OCI-LY3 (cell line): ENCODE measurements around the gene AGPAT1.

Source experiments
- EZH2phosphoT487 ChIP-seq: fragments of 200-600 bp; shearing (Covaris generic); IDR thresholded peaks from 2 replicates; pipeline ENCODE4 v1.6.1; 2018; ENCODE audit warnings: antibody characterized with exemption, mixed run types, low read depth
- TF ChIP-seq, protein P1 (sequence below): fragments of 200-600, 300-600 bp; sonication (generic); IDR thresholded peaks from 2 replicates; pipeline ENCODE4 v1.5.1; 2014; ENCODE audit warnings: antibody characterized with exemption, low read length, low read depth

DNA sequence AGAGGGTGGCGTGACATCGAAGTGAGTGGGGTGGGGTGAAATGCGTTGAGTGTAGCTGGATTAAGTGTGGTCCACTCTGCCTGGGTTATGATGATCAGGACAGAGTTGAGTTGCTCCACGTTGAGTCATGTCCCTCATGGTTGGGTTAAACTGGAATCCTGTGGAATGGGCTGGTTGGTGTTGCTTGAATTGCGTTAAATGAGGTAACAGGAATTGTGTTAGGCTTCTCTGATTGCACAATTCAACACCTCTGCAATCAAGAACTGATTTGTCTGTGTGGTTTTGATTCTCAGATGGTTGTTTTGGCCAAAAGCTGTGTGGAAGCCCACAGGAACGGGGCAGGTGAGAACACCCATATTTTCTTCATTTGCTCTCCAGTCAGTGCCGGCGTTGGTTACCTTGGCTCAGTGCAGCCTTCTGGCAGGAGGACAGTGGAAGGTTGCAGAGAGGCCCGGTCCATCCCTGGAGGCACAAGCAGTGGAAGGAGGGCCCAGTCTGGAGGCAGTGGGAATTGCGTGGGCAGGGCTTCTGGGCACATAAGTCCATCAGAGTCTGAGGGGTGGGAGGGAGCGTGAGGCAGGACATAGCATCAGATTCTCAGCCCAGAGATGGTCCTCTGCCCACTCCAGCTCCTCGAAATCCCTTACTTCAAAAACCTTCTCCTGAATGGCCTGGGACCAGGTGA lies 36.3 kb upstream of the AGPAT1 start:
- TF ChIP-seq, protein P1, sequence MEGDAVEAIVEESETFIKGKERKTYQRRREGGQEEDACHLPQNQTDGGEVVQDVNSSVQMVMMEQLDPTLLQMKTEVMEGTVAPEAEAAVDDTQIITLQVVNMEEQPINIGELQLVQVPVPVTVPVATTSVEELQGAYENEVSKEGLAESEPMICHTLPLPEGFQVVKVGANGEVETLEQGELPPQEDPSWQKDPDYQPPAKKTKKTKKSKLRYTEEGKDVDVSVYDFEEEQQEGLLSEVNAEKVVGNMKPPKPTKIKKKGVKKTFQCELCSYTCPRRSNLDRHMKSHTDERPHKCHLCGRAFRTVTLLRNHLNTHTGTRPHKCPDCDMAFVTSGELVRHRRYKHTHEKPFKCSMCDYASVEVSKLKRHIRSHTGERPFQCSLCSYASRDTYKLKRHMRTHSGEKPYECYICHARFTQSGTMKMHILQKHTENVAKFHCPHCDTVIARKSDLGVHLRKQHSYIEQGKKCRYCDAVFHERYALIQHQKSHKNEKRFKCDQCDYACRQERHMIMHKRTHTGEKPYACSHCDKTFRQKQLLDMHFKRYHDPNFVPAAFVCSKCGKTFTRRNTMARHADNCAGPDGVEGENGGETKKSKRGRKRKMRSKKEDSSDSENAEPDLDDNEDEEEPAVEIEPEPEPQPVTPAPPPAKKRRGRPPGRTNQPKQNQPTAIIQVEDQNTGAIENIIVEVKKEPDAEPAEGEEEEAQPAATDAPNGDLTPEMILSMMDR: no peak
- no peak for TF ChIP-seq EZH2phosphoT487
